Amygdala (tissue), 56 donors: ENCODE data around the gene OR5K3.

Experiments used
- DNase-seq, 56 donors: peaks; one replicate each; lab custom pipeline; 2025; lab: John Stamatoyannopoulos, UW

The OR5K3 gene

GRCh38 chr3:98432575-98432974 lies 42.1 kb downstream of the OR5K3 start:
- no peak for DNase-seq

GRCh38 chr3:98433764-98434163 lies 43.3 kb downstream of the OR5K3 start:
- no peak for DNase-seq

- DNase-seq: no peak
Observed at GRCh38 chr3:98434412-98434811, 43.9 kb downstream of the OR5K3 start.

- DNase-seq: no peak
Observed at GRCh38 chr3:98440283-98440682, 49.8 kb downstream of the OR5K3 start.
